ENCODE data around the gene PLEKHH2. TPM values are rescaled to one million over a fixed set of nuclear protein-coding genes. Genes with fewer than 3 reads are reported as not detected.
"Not testable (repeated sequence)": the region's sequence is repeated elsewhere in the genome, so short reads cannot be mapped to it uniquely, and the experiment has no call there.

PLEKHH2 gene
- total RNA-seq, 6 experiments from 2014 or later, result 0.09 to 0.33 (median 0.24) TPM; not detected in 1

- DNase-seq, result no peak
- Mint-ChIP-seq H3K4me1 (ENCODE audit: low read depth) (no peaks in the 10 kb centered on the region), H3K9me3 (no peaks in the 10 kb centered on the region), H3K27me3 (ENCODE audit: insufficient read depth) (peaks cover 39% of the 10 kb centered on the region), H3K36me3 (ENCODE audit: low read depth) (no peaks in the 10 kb centered on the region), H3K4me3 (no peak overlapping the region), H3K27ac (no peak overlapping the region)
- TF ChIP-seq CTCF (IDR thresholded peaks at IDR 0.05), result no peak
Measured at GRCh38 chr2:43622931-43623451, 14.1 kb upstream of the PLEKHH2 start.

DNA sequence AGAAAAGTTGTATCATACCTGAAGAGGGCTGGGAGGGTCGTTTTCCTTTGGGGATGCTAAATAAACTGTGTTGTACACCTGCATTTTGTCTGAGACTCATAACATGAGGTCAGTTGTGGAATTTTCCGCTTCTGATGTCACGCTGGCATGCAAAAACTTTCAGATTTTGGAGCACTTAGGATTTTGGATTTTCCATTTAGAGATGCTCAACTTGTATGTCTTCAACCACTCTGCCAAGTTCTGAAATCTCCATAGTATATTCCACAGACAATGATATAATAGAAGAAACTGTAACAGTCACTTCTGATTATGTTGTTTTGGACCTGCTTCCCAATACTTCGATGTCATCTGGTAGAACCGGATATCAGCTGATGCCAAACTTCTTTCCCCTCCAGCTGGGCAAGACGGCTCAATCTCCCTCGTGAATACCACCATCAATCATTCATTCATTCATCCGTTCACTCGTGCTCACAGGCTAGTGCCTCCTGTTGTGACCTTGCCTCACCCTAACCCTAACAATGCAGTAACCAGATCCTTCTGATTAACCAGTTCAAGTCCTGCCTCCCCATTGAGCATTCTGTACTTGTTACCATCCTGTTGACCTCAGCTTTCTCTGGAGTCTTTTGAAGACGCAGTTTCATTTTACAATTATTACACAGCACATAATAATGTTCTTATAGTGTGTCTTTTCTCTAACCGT is 5.3 kb upstream of the PLEKHH2 start:
- no peak for DNase-seq
- Mint-ChIP-seq H3K27me3 (ENCODE audit: insufficient read depth) (peaks cover 40% of the 10 kb centered on the region), H3K9me3 (no peaks in the 10 kb centered on the region), H3K36me3 (ENCODE audit: low read depth) (no peaks in the 10 kb centered on the region), H3K4me1 (ENCODE audit: low read depth) (peaks cover 22% of the 10 kb centered on the region), H3K27ac (no peak overlapping the region), H3K4me3 (no peak overlapping the region)
- no peak for TF ChIP-seq CTCF (IDR thresholded peaks at IDR 0.05)

DNA sequence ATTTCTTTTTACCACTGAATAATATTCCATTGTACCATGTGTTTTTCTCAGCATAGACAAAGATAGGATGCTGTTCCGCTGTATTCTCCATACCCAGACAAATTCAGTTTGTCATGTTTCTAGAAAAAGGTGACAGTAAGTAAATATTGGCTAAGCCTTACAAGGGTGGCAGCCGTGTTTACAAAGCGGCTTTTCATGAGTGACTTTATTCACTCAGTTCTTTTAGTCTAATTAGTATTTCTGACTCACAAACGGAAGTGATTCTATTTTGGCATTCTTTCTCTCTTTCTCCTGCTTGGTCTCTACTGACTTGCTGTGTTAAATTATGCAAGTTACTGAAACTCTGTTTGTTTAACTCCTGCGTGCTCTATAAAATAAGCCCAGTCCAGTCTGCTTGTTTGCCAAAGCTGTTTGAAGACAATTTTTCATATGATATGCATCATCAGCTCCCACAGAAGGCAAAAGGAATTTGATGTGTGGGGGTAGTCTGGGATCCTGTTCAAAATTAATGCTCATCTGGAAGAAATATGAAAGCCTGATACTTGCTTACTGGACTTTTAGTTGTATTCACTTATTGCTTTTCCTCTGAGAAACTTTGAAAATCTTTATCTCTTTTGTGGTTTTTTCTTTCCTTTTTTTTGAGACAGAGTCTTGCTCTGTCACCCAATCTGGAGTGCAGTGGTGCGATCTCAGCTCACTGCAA is 2.3 kb upstream of the PLEKHH2 start:
- peaks cover 43% of the 10 kb centered on the region for H3K27me3 Mint-ChIP-seq (ENCODE audit: insufficient read depth)
- H3K27ac Mint-ChIP-seq, result peak overlapping the region; percentile 65; the same call in 1 of the 2 replicates
- H3K9me3 Mint-ChIP-seq, result no peaks in the 10 kb centered on the region
- peak overlapping the region; percentile 27; the same call in 1 of the 2 replicates for H3K4me3 Mint-ChIP-seq
- peak; percentile 77 for DNase-seq
- no peak for TF ChIP-seq CTCF (IDR thresholded peaks at IDR 0.05)
- peaks cover 28% of the 10 kb centered on the region for H3K4me1 Mint-ChIP-seq (ENCODE audit: low read depth)
- no peaks in the 10 kb centered on the region for H3K36me3 Mint-ChIP-seq (ENCODE audit: low read depth)

DNA sequence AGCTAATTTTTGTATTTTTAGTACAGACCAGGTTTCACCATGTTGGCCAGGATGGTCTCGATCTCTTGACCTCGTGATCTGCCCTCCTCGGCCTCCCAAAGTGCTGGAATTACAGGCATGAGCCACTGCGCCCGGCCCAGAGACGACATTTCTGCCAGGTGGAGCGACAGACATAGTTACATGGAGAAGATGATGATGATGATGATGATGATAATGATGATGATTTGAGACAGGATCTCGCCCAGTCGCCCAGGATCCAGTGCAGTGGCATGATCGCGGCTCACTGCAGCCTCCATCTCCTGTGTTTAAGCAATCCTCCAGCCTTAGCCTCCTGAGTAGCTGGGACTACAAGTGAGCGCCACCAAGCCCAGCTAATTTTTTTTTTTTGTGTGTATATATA is 907 bp upstream of the PLEKHH2 start:
- not testable (repeated sequence) for H3K4me3 Mint-ChIP-seq; H3K9me3 Mint-ChIP-seq; H3K36me3 Mint-ChIP-seq (ENCODE audit: low read depth); H3K27ac Mint-ChIP-seq; DNase-seq
- Mint-ChIP-seq H3K4me1 (ENCODE audit: low read depth) (peaks cover 28% of the 10 kb centered on the region), H3K27me3 (ENCODE audit: insufficient read depth) (peaks cover 36% of the 10 kb centered on the region)

DNA sequence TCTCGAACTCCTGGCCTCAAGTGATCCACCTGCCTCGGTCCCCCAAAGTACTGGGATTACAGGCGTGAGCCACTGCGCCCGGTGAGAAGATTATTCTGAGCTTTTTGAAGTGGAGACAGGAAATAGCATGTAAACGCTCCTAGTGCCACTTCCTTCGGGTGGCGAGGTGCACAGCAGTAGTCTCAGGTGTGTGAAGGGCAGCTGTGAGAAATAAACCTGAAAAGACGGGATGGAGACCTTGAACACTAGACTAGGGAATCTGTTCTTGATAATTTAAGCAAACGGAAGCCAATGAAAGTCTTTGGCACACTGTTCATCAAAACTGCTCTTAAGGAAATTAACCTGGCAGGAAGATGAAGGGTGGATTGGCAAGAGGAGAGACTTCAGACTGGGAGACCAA is 439 bp upstream of the PLEKHH2 start:
- Mint-ChIP-seq H3K9me3 (no peaks in the 10 kb centered on the region), H3K27ac (no peak overlapping the region), H3K4me1 (ENCODE audit: low read depth) (peaks cover 28% of the 10 kb centered on the region), H3K27me3 (ENCODE audit: insufficient read depth) (peaks cover 35% of the 10 kb centered on the region), H3K4me3 (peak overlapping the region; percentile 61), H3K36me3 (ENCODE audit: low read depth) (no peaks in the 10 kb centered on the region)
- no peak for DNase-seq
- no peak for TF ChIP-seq CTCF (IDR thresholded peaks at IDR 0.05)

DNA sequence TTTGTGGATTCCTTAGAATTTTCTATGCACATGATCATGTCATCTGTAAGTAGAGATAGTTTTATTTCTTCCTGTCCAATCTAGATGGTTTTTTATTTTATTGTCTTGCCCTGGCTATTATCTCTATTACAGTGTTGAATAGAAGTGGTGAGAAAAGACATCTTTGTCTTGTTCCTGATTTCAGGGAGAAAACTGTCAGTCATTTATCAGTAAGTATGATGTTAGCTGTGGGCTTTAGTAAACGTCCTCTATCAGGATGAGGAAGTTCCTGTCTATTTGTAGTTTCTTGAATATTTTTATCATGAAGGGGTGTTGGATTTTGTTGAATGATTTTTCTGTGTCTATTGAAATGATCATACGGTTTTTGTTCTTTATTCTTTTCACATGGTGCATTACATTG is 5.3 kb downstream of the PLEKHH2 start:
- no peaks in the 10 kb centered on the region for H3K36me3 Mint-ChIP-seq (ENCODE audit: low read depth)
- no peak for TF ChIP-seq CTCF (IDR thresholded peaks at IDR 0.05)
- H3K9me3 Mint-ChIP-seq, result no peaks in the 10 kb centered on the region
- peaks cover 11% of the 10 kb centered on the region for H3K27me3 Mint-ChIP-seq (ENCODE audit: insufficient read depth)
- no peak for DNase-seq
- H3K4me1 Mint-ChIP-seq (ENCODE audit: low read depth), result peaks cover 4% of the 10 kb centered on the region; the same call in 1 of the 2 replicates
- no peak overlapping the region for H3K4me3 Mint-ChIP-seq
- no peak overlapping the region for H3K27ac Mint-ChIP-seq

All from HFFc6 (cell line).